H1 (cell line): Measurements from ENCODE around the gene MYG1. TPM values are rescaled to one million over a fixed set of nuclear protein-coding genes. Genes with fewer than 3 reads are reported as not detected.
A peak's percentile ranks its signal among the peaks of the same experiment; 100 is the strongest.

Source experiments
- CBX8 ChIP-seq: fragments of 300-800, 300-1000 bp; sonication (generic); IDR thresholded peaks from 2 replicates; pipeline ENCODE4 v1.7.1; 2016; ENCODE audit warnings: low read depth, low read length, borderline replicate concordance
- HDAC2 ChIP-seq, 2 experiments: fragments of 300-600 bp in 1 of 2; sonication (generic) in 1 of 2; IDR thresholded peaks; 2 replicates each; pipeline ENCODE4 v1.6.1; 2011 to 2012; ENCODE audit warnings: low read depth in 2 of 2, low read length in 2 of 2, mild to moderate bottlenecking in 2 of 2, moderate library complexity in 2 of 2, borderline replicate concordance in 1 of 2, inconsistent platforms in 1 of 2
- HDAC6 ChIP-seq: IDR thresholded peaks from one replicate; pipeline ENCODE4 v1.7.1; 2012; ENCODE audit warnings: low read depth, mild to moderate bottlenecking, inconsistent platforms, low read length, moderate library complexity
- NANOG ChIP-seq: IDR thresholded peaks from 2 replicates; pipeline ENCODE4 v1.6.1; 2011; ENCODE audit warnings: low read length, low read depth, mild to moderate bottlenecking, inconsistent platforms; ENCODE audit not compliant: insufficient read depth, poor library complexity, severe bottlenecking
- PHF8 ChIP-seq: fragments of 200-600 bp; sonication (generic); conservative IDR thresholded peaks from 2 replicates; pipeline ENCODE4 v1.7.1; 2012; ENCODE audit warnings: low read depth, mild to moderate bottlenecking, inconsistent platforms, low read length, moderate library complexity
- RBBP5 ChIP-seq: IDR thresholded peaks from 2 replicates; pipeline ENCODE4 v1.7.1; 2012; ENCODE audit warnings: low read depth, mild to moderate bottlenecking, inconsistent platforms, low read length, moderate library complexity, borderline replicate concordance
- SRF ChIP-seq: IDR thresholded peaks from 2 replicates; pipeline ENCODE4 v1.6.1; 2011; ENCODE audit warnings: mild to moderate bottlenecking, low read depth, low read length, moderate library complexity
- USF2 ChIP-seq: IDR thresholded peaks from 2 replicates; pipeline ENCODE4 v1.6.1; 2011; ENCODE audit warnings: low read length, improper control_type of control experiment
- polyA plus RNA-seq, 7 experiments: library from polyadenylated mRNA; depleted of rRNA in 3 of 7; stranded (reverse) in 5 of 7; unstranded in 2 of 7; fragments of >200 nt in 5 of 7; fragments of 200-250 nt in 2 of 7; gene quantifications; 1 replicate in 5 of 7; 2 replicates in 1 of 7; 4 replicates in 1 of 7; pipeline versions ENCODE4 v1.2.1 to v1.2.3, GENCODE V29; 2011 to 2013; ENCODE audit warnings: missing spikeins in 2 of 7, mixed read lengths in 2 of 7
- total RNA-seq: library from RNA; stranded (reverse); fragmentation: NEBNext Ultra II Directional; extraction: Animal tissue kit (Norgen Biotek cat#: 25700); gene quantifications from 2 replicates; pipeline ENCODE4 v1.2.1, GENCODE V29; 2021

MYG1 gene
- total and polyA plus RNA-seq, 2 of the 8 experiments (the other 6 are each of a cell fraction or from before 2014, with no cell fraction given), result 83.3 to 104 TPM

GRCh38 chr12:53251477-53252348, 47.8 kb upstream of the MYG1 start (continued):
- TF ChIP-seq PHF8 (peak; percentile 88), SRF (no peak), RBBP5 (no peak), NANOG (no peak), CBX8 (no peak), HDAC6 (no peak), HDAC2 (IDR thresholded peaks at IDR 0.05; ENCODE audit: borderline replicate concordance in 1 of 2, low read depth in 2 of 2, low read length in 2 of 2) (peak in 1 of 2 experiments; percentile 70; a peak in 2 of 4 replicates), USF2 (peak; percentile 88)
